ENCODE results near the gene PRMT7.

Gene PRMT7

GRCh38 chr16:68396481-68396880 is 85.7 kb downstream of the PRMT7 start:
- DNase-seq (ENCODE audit: low read depth), result peak; percentile 32

- no peak for DNase-seq (ENCODE audit: low read depth)
These were observed 86.9 kb downstream of the PRMT7 start for GRCh38 chr16:68397710-68398201.

GRCh38 chr16:68399456-68399855 is 88.6 kb downstream of the PRMT7 start:
- no peak for DNase-seq (ENCODE audit: low read depth)

GRCh38 chr16:68400083-68400923 is 89.5 kb downstream of the PRMT7 start:
- no peak for DNase-seq (ENCODE audit: low read depth)

GRCh38 chr16:68400924-68401460 is 90.2 kb downstream of the PRMT7 start:
- DNase-seq (ENCODE audit: low read depth), result no peak

GRCh38 chr16:68401871-68402747 is 91.3 kb downstream of the PRMT7 start:
- peak; percentile 49 for DNase-seq (ENCODE audit: low read depth)

- no peak for DNase-seq (ENCODE audit: low read depth)
These were observed 91.9 kb downstream of the PRMT7 start for GRCh38 chr16:68402748-68403040.

GRCh38 chr16:68403177-68403576 is 92.4 kb downstream of the PRMT7 start:
- DNase-seq (ENCODE audit: low read depth), result no peak

- DNase-seq (ENCODE audit: low read depth), result no peak
These were observed 92.9 kb downstream of the PRMT7 start for GRCh38 chr16:68403704-68404103.

GRCh38 chr16:68404736-68405345 is 94.0 kb downstream of the PRMT7 start:
- DNase-seq (ENCODE audit: low read depth), result peak; percentile 24

GRCh38 chr16:68406458-68407152 is 95.8 kb downstream of the PRMT7 start:
- no peak for DNase-seq (ENCODE audit: low read depth)

Measured in fibroblast of gingiva (primary cell).